SU-DHL-6 (cell line): Measurements from ENCODE around the gene MED27.

ENCODE experiments used
- H2AFZ ChIP-seq: fragments of 200-600 bp; sonication (generic); 2 replicates; pipeline ENCODE4 v1.6.1; 2014; ENCODE audit warnings: low read depth, mild to moderate bottlenecking, moderate library complexity, mixed read lengths, antibody characterized with exemption, low read length; ENCODE audit not compliant: severe bottlenecking
- H3F3A ChIP-seq: fragments of 200-600 bp; shearing (Covaris generic); 2 replicates; pipeline ENCODE4 v1.6.0; 2016; ENCODE audit warnings: antibody characterized with exemption, mild to moderate bottlenecking; ENCODE audit not compliant: insufficient read depth
- H3K27ac ChIP-seq: fragments of 200-600 bp; sonication (generic); 2 replicates; pipeline ENCODE4 v1.5.1; 2016; ENCODE audit warnings: low read depth, mild to moderate bottlenecking, low read length, moderate library complexity, mixed read lengths
- H3K27me3 ChIP-seq: fragments of 200-600 bp; sonication (generic), shearing (Covaris generic); 2 replicates; pipeline ENCODE4 v1.6.0; 2014; ENCODE audit warnings: mild to moderate bottlenecking, low read length
- H3K36me3 ChIP-seq: fragments of 200-600 bp; sonication (generic); 2 replicates; pipeline ENCODE4 v1.6.1; 2014; ENCODE audit warnings: mild to moderate bottlenecking, low read length, mixed read lengths
- H3K4me2 ChIP-seq: fragments of 300-600, 200-600 bp; shearing (Covaris generic), sonication (generic); 2 replicates; pipeline ENCODE4 v1.6.0; 2014; ENCODE audit warnings: low read length, low read depth, mild to moderate bottlenecking; ENCODE audit not compliant: poor library complexity, severe bottlenecking
- H3K4me3 ChIP-seq: fragments of 200-600 bp; sonication (generic); 2 replicates; pipeline ENCODE4 v1.5.1; 2014; ENCODE audit warnings: antibody characterized with exemption, low read length, mild to moderate bottlenecking, mixed read lengths; ENCODE audit not compliant: insufficient read depth, poor library complexity, severe bottlenecking
- H3K79me2 ChIP-seq: fragments of 200-600 bp; sonication (generic); 2 replicates; pipeline ENCODE4 v1.6.1; 2014; ENCODE audit warnings: mild to moderate bottlenecking, low read length, moderate library complexity; ENCODE audit not compliant: insufficient read depth
- H3K9ac ChIP-seq: fragments of 200-600 bp; sonication (generic); 2 replicates; pipeline ENCODE4 v1.7.0; 2014; ENCODE audit warnings: mild to moderate bottlenecking, low read length
- H3K9me2 ChIP-seq: fragments of 200-600 bp; sonication (generic); replicated peaks from 2 replicates; pipeline ENCODE4 v1.6.1; 2014; ENCODE audit warnings: low read length; ENCODE audit not compliant: insufficient read depth
- H3K9me3 ChIP-seq: fragments of 200-600 bp; sonication (generic); 2 replicates; pipeline ENCODE4 v1.6.1; 2014; ENCODE audit warnings: low read length, mixed read lengths; ENCODE audit not compliant: insufficient read depth
- H4K20me1 ChIP-seq: fragments of 200-600 bp; sonication (generic); 2 replicates; pipeline ENCODE4 v1.6.1; 2014; ENCODE audit warnings: low read depth, mild to moderate bottlenecking, antibody characterized with exemption, low read length, moderate library complexity, mixed read lengths
- CTCF ChIP-seq: fragments of 200-600 bp; sonication (generic); IDR thresholded peaks from one replicate; pipeline ENCODE4 v1.5.1; 2017; ENCODE audit warnings: antibody characterized with exemption, mild to moderate bottlenecking, low read length, moderate library complexity; ENCODE audit not compliant: insufficient read depth, poor library complexity, severe bottlenecking
- EZH2phosphoT487 ChIP-seq: fragments of 200-600 bp; sonication (generic), shearing (Covaris generic); conservative IDR thresholded peaks from 2 replicates; pipeline ENCODE4 v1.6.1; 2018; ENCODE audit warnings: mild to moderate bottlenecking, antibody characterized with exemption, low read length, moderate library complexity, mixed read lengths

MED27 gene

GRCh38 chr9:131845305-131846298 is 234.1 kb downstream of the MED27 start:
- Histone ChIP-seq H3K9me2 (no peaks in the 10 kb centered on the region), H3K36me3 (no peaks in the 10 kb centered on the region), H3K79me2 (no peaks in the 10 kb centered on the region), H3K27ac (no peak overlapping the region), H2AFZ (no peak overlapping the region), H3F3A (no peaks in the 10 kb centered on the region), H3K27me3 (no peaks in the 10 kb centered on the region), H3K4me2 (no peak overlapping the region), H3K9me3 (no peaks in the 10 kb centered on the region), H3K9ac (no peak overlapping the region), H4K20me1 (no peaks in the 10 kb centered on the region), H3K4me3 (no peak overlapping the region)
- TF ChIP-seq EZH2phosphoT487 (no peak), CTCF (no peak)

GRCh38 chr9:131844745-131845118 is 234.9 kb downstream of the MED27 start:
- Histone ChIP-seq H3K27me3 (no peaks in the 10 kb centered on the region), H2AFZ (no peak overlapping the region), H3K27ac (no peak overlapping the region), H4K20me1 (no peaks in the 10 kb centered on the region), H3K79me2 (no peaks in the 10 kb centered on the region), H3K36me3 (no peaks in the 10 kb centered on the region), H3K9me3 (no peaks in the 10 kb centered on the region), H3K9ac (no peak overlapping the region), H3K9me2 (no peaks in the 10 kb centered on the region), H3K4me3 (no peak overlapping the region), H3F3A (no peaks in the 10 kb centered on the region), H3K4me2 (no peak overlapping the region)
- TF ChIP-seq EZH2phosphoT487 (no peak), CTCF (no peak)

GRCh38 chr9:131843989-131844744 is 235.5 kb downstream of the MED27 start:
- Histone ChIP-seq H3F3A (no peaks in the 10 kb centered on the region), H3K4me2 (no peak overlapping the region), H3K4me3 (no peak overlapping the region), H3K9ac (no peak overlapping the region), H3K27me3 (no peaks in the 10 kb centered on the region), H3K27ac (no peak overlapping the region), H3K79me2 (no peaks in the 10 kb centered on the region), H3K9me2 (no peaks in the 10 kb centered on the region), H3K9me3 (no peaks in the 10 kb centered on the region), H2AFZ (no peak overlapping the region), H4K20me1 (no peaks in the 10 kb centered on the region), H3K36me3 (no peaks in the 10 kb centered on the region)
- TF ChIP-seq EZH2phosphoT487 (no peak), CTCF (no peak)
